HL-60 (cell line): ENCODE measurements around the gene HSPH1.

Source experiments
- DNase-seq, 2 experiments: peaks; one replicate each; pipeline ENCODE4 v3.0.0-alpha.2; 2010 to 2020; ENCODE audit warnings: low read depth in 1 of 2, low spot score in 1 of 2
- H3K27ac ChIP-seq: fragments of 250-450 bp; sonication (Bioruptor Pico); replicated peaks from 2 replicates; pipeline ENCODE4 v1.5.1; 2020; ENCODE audit warnings: mild to moderate bottlenecking, moderate library complexity
- H3K27me3 ChIP-seq: fragments of 250-450 bp; sonication (Bioruptor Pico); 2 replicates; pipeline ENCODE4 v1.5.1; 2021; ENCODE audit warnings: mild to moderate bottlenecking, moderate library complexity; ENCODE audit not compliant: insufficient read depth, poor library complexity, severe bottlenecking
- H3K4me3 ChIP-seq: replicated peaks from 2 replicates; pipeline ENCODE4 v1.5.1; 2011; ENCODE audit warnings: mild to moderate bottlenecking, control low read depth, low read length; ENCODE audit not compliant: insufficient read depth
- GABPA ChIP-seq: IDR thresholded peaks from 2 replicates; pipeline ENCODE4 v1.6.1; 2012; ENCODE audit warnings: low read depth
- POLR2AphosphoS5 ChIP-seq: IDR thresholded peaks from 2 replicates; pipeline ENCODE4 v1.6.1; 2012; ENCODE audit warnings: low read depth
- SPI1 ChIP-seq: IDR thresholded peaks from 2 replicates; pipeline ENCODE4 v1.6.1; 2012; ENCODE audit warnings: low read depth, mild to moderate bottlenecking, borderline replicate concordance
- TF ChIP-seq, protein P1 (sequence below): IDR thresholded peaks from one replicate; pipeline ENCODE4 v1.5.1; 2011; ENCODE audit warnings: low read length, control low read depth, inconsistent platforms; ENCODE audit not compliant: insufficient read depth
- TF ChIP-seq, protein P2 (sequence below): IDR thresholded peaks from 2 replicates; pipeline ENCODE4 v1.6.1; 2012; ENCODE audit warnings: low read depth; ENCODE audit not compliant: insufficient replicate concordance

HSPH1 gene

DNA sequence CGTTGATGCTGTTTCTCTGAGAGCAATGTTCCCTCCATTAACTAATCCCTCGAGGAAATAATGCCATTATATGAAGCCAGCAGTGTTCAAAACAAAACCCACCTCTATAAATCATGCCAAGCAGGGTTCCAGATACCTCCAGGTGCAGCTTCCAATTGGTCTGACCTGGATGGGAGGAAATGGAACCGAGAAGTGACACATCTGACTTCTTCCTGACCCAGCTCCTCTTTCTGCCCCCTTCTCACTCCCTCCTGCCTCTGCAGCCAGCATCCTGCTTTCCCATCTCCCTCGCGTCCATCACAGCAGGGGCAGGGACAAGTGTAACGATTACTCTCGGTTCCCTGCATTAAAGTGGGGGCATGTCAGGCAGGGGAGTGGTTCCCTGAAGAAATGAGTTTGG lies 37.5 kb downstream of the HSPH1 start:
- TF ChIP-seq POLR2AphosphoS5 (no peak), SPI1 (no peak), GABPA (no peak)
- TF ChIP-seq, protein P1, sequence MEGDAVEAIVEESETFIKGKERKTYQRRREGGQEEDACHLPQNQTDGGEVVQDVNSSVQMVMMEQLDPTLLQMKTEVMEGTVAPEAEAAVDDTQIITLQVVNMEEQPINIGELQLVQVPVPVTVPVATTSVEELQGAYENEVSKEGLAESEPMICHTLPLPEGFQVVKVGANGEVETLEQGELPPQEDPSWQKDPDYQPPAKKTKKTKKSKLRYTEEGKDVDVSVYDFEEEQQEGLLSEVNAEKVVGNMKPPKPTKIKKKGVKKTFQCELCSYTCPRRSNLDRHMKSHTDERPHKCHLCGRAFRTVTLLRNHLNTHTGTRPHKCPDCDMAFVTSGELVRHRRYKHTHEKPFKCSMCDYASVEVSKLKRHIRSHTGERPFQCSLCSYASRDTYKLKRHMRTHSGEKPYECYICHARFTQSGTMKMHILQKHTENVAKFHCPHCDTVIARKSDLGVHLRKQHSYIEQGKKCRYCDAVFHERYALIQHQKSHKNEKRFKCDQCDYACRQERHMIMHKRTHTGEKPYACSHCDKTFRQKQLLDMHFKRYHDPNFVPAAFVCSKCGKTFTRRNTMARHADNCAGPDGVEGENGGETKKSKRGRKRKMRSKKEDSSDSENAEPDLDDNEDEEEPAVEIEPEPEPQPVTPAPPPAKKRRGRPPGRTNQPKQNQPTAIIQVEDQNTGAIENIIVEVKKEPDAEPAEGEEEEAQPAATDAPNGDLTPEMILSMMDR = no peak
- TF ChIP-seq, protein P2, sequence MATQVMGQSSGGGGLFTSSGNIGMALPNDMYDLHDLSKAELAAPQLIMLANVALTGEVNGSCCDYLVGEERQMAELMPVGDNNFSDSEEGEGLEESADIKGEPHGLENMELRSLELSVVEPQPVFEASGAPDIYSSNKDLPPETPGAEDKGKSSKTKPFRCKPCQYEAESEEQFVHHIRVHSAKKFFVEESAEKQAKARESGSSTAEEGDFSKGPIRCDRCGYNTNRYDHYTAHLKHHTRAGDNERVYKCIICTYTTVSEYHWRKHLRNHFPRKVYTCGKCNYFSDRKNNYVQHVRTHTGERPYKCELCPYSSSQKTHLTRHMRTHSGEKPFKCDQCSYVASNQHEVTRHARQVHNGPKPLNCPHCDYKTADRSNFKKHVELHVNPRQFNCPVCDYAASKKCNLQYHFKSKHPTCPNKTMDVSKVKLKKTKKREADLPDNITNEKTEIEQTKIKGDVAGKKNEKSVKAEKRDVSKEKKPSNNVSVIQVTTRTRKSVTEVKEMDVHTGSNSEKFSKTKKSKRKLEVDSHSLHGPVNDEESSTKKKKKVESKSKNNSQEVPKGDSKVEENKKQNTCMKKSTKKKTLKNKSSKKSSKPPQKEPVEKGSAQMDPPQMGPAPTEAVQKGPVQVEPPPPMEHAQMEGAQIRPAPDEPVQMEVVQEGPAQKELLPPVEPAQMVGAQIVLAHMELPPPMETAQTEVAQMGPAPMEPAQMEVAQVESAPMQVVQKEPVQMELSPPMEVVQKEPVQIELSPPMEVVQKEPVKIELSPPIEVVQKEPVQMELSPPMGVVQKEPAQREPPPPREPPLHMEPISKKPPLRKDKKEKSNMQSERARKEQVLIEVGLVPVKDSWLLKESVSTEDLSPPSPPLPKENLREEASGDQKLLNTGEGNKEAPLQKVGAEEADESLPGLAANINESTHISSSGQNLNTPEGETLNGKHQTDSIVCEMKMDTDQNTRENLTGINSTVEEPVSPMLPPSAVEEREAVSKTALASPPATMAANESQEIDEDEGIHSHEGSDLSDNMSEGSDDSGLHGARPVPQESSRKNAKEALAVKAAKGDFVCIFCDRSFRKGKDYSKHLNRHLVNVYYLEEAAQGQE = no peak
- H3K4me3 ChIP-seq = no peak overlapping the region
- H3K27ac ChIP-seq = no peak overlapping the region
- no peak for DNase-seq
- H3K27me3 ChIP-seq = peaks cover 11% of the 10 kb centered on the region

DNA sequence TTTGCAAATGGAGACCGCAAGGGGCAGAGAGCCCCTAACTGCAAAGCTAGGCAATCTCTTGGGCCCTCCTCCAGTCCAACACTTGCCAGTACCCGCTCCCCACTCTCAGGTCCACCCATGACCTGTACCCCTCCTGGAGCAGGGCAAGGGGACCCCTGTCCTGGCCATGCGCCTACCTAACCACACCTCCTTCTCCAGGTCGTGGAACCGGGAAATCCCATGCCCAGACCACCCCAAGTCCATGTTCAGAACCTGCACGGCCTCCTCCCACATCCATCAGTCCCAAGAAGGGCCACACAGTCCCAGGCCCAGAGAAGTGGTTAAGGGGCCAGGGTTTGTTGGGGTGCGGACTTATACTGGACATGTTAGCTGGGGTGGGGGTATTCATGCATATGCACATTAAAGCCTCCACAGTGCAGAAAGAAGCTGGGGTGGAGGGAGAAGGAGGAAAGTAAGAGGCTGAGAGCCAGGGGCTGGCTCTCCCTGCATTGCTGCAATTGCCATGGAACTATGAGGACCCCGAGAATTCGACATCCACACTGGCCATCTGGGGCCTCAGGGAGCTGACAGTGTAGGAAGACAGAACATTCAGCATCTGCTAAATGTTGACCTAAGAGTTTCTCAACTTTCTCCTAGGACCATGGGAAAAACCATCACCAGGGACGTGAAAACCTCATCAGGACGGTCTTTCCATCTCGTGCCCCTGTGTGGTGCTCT lies 39.0 kb downstream of the HSPH1 start:
- DNase-seq = no peak
- no peak overlapping the region for H3K27ac ChIP-seq
- peaks cover 17% of the 10 kb centered on the region for H3K27me3 ChIP-seq
- H3K4me3 ChIP-seq = no peak overlapping the region
- TF ChIP-seq GABPA (no peak), POLR2AphosphoS5 (no peak), SPI1 (no peak)
- TF ChIP-seq, protein P1 = no peak
- TF ChIP-seq, protein P2 = no peak

DNA sequence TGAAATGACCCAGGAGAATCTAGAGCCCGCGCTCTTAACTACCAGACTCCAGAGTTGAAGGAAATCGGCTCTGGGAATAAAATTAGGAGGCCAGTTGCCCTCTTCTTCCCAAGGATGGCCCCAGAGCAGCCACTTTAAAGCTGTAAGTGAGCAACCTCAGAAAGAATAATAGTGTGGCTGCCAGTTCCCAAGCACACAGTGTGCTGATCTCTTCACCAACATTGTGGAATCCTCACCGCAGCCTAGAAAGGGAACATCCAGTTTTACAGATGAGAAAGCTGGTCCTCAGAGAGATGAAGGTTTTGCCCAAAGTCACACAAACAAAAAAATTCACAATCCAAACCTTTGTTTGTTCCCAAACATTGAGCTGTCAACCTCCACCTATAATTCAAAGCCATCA lies 39.6 kb downstream of the HSPH1 start:
- DNase-seq = no peak
- H3K27me3 ChIP-seq = peaks cover 19% of the 10 kb centered on the region
- H3K27ac ChIP-seq = no peak overlapping the region
- TF ChIP-seq GABPA = no peak
- TF ChIP-seq, protein P1 = no peak
- no peak overlapping the region for H3K4me3 ChIP-seq
